ENCODE measurements around the gene ARID1B. TPM values are rescaled to one million over a fixed set of nuclear protein-coding genes. Genes with fewer than 3 reads are reported as not detected.

The ARID1B gene
- total and polyA plus RNA-seq, 10 of the 15 experiments (the other 5 are each of a cell fraction or from before 2014, with no cell fraction given): 24.7 to 133 (median 54.6) TPM

DNA sequence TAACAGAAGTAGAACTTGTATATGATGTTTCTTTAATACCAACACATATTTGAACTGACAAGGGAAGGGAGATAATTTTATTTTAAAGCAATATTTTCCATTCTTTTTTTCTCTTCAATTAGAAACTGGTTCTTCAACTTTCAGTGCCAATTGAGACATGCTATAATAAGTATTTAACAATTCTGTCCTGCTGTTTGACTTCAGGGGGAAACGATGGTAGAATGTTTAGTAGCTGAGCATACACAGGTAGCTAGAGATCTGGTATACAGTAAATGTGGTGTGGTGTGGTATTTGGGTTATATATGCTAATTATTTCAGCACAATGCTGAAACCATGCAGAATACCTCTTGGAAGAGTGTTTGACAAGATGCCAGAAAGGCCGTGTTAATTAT lies 156.9 kb downstream of the ARID1B start:
- H2AFZ ChIP-seq (ENCODE audit: control insufficient read depth, low read depth, low read length): no peak overlapping the region
- ChIA-PET SMC1A (ENCODE audit: uncharacterized antibody, unreplicated experiment) (interaction anchor here (1.0 to 6.2 kb wide), 13 partner anchors 9 to 369 kb away, joined by 3 to 42 read pairs (median 4); no protein-coding TSS in a partner anchor), RAD21 (ENCODE audit: unreplicated experiment) (interaction anchor here (0.8 to 3.2 kb wide), 7 partner anchors 20 to 369 kb away, joined by 3 to 15 read pairs (median 5); no protein-coding TSS in a partner anchor), POLR2A (interaction anchor here (1.1 kb wide), 1 partner anchor 10 kb away, joined by 5 read pairs; no protein-coding TSS in a partner anchor), CTCF (interaction anchor here (0.5 to 2.6 kb wide), 15 partner anchors 8 to 268 kb away, joined by 3 to 15 read pairs (median 4); no protein-coding TSS in a partner anchor)
- H3K9me3 ChIP-seq (replicated peaks; ENCODE audit: control insufficient read depth, insufficient read depth, low read length): no peaks in the 10 kb centered on the region
- WGBS (ENCODE audit: insufficient coverage, insufficient replicate concordance, low lambda C conversion rate, missing lambda C conversion rate): 91% methylated on average over 2 of the region's 2 CpGs
- no peak overlapping the region for H3K27ac ChIP-seq (ENCODE audit: control insufficient read depth, insufficient read depth)
- H3K79me2 ChIP-seq (ENCODE audit: control insufficient read depth, insufficient read depth, low read length): peaks cover 59% of the 10 kb centered on the region
- H3K36me3 ChIP-seq (ENCODE audit: control insufficient read depth in 2 of 2, insufficient read depth in 2 of 2, low read length in 1 of 2): 0 out of 4 replicates have a peak, but pooled peaks cover 0 to 3% of the 10 kb centered on the region in 2 experiments
- no peak for ATAC-seq
- H3K4me1 ChIP-seq (ENCODE audit: control insufficient read depth, insufficient read depth, low read length): no peaks in the 10 kb centered on the region
- no peak overlapping the region for H3K9ac ChIP-seq (ENCODE audit: control insufficient read depth, insufficient read depth, low read length)
- H3K27me3 ChIP-seq (replicated peaks in 1 of 2; ENCODE audit: control insufficient read depth in 2 of 2, insufficient read depth in 2 of 2, low read length in 1 of 2): no peaks in the 10 kb centered on the region
- no peak for DNase-seq (ENCODE audit: low read depth, low spot score)
- no TSS peak for BruUV-seq (replicated peaks)
- no peak overlapping the region for H3K4me3 ChIP-seq
- H4K20me1 ChIP-seq (ENCODE audit: control insufficient read depth, insufficient read depth): no peaks in the 10 kb centered on the region; the same call in 1 of the 2 replicates
- intact Hi-C loops (cut with micrococcal nuclease; ENCODE audit: unreplicated experiment): no loop called here
- TF ChIP-seq HDAC6 (IDR thresholded peaks at IDR 0.05; ENCODE audit: unreplicated experiment) (no peak), ESRRA (IDR thresholded peaks at IDR 0.05; ENCODE audit: low read length) (no peak)
- no peak for FAIRE-seq
- H3K4me2 ChIP-seq (ENCODE audit: control insufficient read depth, insufficient read depth): no peak overlapping the region
- in situ Hi-C loops (cut with MboI): no loop called here

DNA sequence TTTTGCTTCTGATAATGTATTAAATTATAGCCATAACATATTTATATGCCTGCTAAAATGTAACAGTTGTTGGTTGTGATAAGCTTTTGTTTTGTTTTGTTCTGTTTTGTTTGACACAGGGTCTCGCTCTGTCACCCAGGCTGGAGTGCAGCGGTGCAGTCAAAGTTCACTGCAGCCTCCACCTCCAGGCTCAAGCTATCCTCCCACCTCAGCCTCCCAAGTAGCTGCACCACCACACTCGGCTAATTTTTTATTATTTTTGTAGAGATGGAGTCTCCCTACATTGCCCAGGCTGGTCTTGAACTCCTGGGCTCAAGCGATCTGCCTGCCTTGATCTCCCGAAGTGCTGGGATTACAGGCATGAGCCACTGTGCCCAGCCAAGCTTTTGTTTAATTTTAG lies 157.8 kb downstream of the ARID1B start:
- FAIRE-seq (no peak), ATAC-seq (no peak), DNase-seq (ENCODE audit: low read depth, low spot score) (no peak)
- no peak overlapping the region for H3K4me3 ChIP-seq
- ChIA-PET RAD21 (ENCODE audit: unreplicated experiment) (interaction anchor here (0.7 to 1.6 kb wide), 4 partner anchors 10 to 152 kb away, joined by 3 read pairs; no protein-coding TSS in a partner anchor), SMC1A (ENCODE audit: uncharacterized antibody, unreplicated experiment) (interaction anchor here (0.5 to 6.2 kb wide), 15 partner anchors 8 to 1176 kb away, joined by 3 to 42 read pairs (median 4); no protein-coding TSS in a partner anchor), POLR2A (interaction anchor here (0.6 to 1.4 kb wide), 4 partner anchors 8 to 787 kb away, joined by 3 to 4 read pairs (median 4); no protein-coding TSS in a partner anchor), CTCF (interaction anchor here (0.8 to 2.6 kb wide), 6 partner anchors 16 to 152 kb away, joined by 3 to 10 read pairs (median 6); no protein-coding TSS in a partner anchor)
- H4K20me1 ChIP-seq (ENCODE audit: control insufficient read depth, insufficient read depth): no peaks in the 10 kb centered on the region; the same call in 1 of the 2 replicates
- H3K4me1 ChIP-seq (ENCODE audit: control insufficient read depth, insufficient read depth, low read length): no peaks in the 10 kb centered on the region
- H3K79me2 ChIP-seq (ENCODE audit: control insufficient read depth, insufficient read depth, low read length): peaks cover 55% of the 10 kb centered on the region
- H3K9ac ChIP-seq (ENCODE audit: control insufficient read depth, insufficient read depth, low read length): no peak overlapping the region
- H2AFZ ChIP-seq (ENCODE audit: control insufficient read depth, low read depth, low read length): no peak overlapping the region
- no peak overlapping the region for H3K27ac ChIP-seq (ENCODE audit: control insufficient read depth, insufficient read depth)
- in situ Hi-C loops (cut with MboI): no loop called here
- intact Hi-C loops (cut with micrococcal nuclease; ENCODE audit: unreplicated experiment): no loop called here
- BruUV-seq (replicated peaks): no TSS peak
- H3K9me3 ChIP-seq (replicated peaks; ENCODE audit: control insufficient read depth, insufficient read depth, low read length): no peaks in the 10 kb centered on the region
- 84% methylated on average over 5 of the region's 5 CpGs for WGBS (ENCODE audit: insufficient coverage, insufficient replicate concordance, low lambda C conversion rate, missing lambda C conversion rate)
- H3K4me2 ChIP-seq (ENCODE audit: control insufficient read depth, insufficient read depth): no peak overlapping the region
- H3K36me3 ChIP-seq (ENCODE audit: control insufficient read depth in 2 of 2, insufficient read depth in 2 of 2, low read length in 1 of 2): 0 out of 4 replicates have a peak, but pooled peaks cover 0 to 3% of the 10 kb centered on the region in 2 experiments
- H3K27me3 ChIP-seq (replicated peaks in 1 of 2; ENCODE audit: control insufficient read depth in 2 of 2, insufficient read depth in 2 of 2, low read length in 1 of 2): no peaks in the 10 kb centered on the region
- TF ChIP-seq CHD2 (IDR thresholded peaks at IDR 0.05; ENCODE audit: borderline replicate concordance, low read depth, low read length): no peak
- no peak for TF ChIP-seq HDAC6 (IDR thresholded peaks at IDR 0.05; ENCODE audit: unreplicated experiment)
- TF ChIP-seq, protein P1, sequence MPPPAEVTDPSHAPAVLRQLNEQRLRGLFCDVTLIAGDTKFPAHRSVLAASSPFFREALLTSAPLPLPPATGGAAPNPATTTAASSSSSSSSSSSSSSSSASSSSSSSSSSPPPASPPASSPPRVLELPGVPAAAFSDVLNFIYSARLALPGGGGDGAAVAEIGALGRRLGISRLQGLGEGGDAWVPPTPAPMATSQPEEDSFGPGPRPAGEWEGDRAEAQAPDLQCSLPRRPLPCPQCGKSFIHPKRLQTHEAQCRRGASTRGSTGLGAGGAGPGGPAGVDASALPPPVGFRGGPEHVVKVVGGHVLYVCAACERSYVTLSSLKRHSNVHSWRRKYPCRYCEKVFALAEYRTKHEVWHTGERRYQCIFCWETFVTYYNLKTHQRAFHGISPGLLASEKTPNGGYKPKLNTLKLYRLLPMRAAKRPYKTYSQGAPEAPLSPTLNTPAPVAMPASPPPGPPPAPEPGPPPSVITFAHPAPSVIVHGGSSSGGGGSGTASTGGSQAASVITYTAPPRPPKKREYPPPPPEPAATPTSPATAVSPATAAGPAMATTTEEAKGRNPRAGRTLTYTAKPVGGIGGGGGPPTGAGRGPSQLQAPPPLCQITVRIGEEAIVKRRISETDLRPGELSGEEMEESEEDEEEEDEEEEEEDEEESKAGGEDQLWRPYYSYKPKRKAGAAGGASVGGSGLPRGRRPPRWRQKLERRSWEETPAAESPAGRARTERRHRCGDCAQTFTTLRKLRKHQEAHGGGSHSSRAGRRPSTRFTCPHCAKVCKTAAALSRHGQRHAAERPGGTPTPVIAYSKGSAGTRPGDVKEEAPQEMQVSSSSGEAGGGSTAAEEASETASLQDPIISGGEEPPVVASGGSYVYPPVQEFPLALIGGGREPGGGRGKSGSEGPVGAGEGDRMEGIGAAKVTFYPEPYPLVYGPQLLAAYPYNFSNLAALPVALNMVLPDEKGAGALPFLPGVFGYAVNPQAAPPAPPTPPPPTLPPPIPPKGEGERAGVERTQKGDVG (CRISPR knock-in tag; IDR thresholded peaks at IDR 0.05): no peak
- TF ChIP-seq, protein P2, sequence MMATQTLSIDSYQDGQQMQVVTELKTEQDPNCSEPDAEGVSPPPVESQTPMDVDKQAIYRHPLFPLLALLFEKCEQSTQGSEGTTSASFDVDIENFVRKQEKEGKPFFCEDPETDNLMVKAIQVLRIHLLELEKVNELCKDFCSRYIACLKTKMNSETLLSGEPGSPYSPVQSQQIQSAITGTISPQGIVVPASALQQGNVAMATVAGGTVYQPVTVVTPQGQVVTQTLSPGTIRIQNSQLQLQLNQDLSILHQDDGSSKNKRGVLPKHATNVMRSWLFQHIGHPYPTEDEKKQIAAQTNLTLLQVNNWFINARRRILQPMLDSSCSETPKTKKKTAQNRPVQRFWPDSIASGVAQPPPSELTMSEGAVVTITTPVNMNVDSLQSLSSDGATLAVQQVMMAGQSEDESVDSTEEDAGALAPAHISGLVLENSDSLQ (IDR thresholded peaks at IDR 0.05): no peak
- no peak for TF ChIP-seq CBFB (IDR thresholded peaks at IDR 0.05; ENCODE audit: low read depth)
- TF ChIP-seq CREB1 (IDR thresholded peaks at IDR 0.05; ENCODE audit: low read depth): no peak
- TF ChIP-seq, protein P3, sequence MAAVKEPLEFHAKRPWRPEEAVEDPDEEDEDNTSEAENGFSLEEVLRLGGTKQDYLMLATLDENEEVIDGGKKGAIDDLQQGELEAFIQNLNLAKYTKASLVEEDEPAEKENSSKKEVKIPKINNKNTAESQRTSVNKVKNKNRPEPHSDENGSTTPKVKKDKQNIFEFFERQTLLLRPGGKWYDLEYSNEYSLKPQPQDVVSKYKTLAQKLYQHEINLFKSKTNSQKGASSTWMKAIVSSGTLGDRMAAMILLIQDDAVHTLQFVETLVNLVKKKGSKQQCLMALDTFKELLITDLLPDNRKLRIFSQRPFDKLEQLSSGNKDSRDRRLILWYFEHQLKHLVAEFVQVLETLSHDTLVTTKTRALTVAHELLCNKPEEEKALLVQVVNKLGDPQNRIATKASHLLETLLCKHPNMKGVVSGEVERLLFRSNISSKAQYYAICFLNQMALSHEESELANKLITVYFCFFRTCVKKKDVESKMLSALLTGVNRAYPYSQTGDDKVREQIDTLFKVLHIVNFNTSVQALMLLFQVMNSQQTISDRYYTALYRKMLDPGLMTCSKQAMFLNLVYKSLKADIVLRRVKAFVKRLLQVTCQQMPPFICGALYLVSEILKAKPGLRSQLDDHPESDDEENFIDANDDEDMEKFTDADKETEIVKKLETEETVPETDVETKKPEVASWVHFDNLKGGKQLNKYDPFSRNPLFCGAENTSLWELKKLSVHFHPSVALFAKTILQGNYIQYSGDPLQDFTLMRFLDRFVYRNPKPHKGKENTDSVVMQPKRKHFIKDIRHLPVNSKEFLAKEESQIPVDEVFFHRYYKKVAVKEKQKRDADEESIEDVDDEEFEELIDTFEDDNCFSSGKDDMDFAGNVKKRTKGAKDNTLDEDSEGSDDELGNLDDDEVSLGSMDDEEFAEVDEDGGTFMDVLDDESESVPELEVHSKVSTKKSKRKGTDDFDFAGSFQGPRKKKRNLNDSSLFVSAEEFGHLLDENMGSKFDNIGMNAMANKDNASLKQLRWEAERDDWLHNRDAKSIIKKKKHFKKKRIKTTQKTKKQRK (IDR thresholded peaks at IDR 0.05; ENCODE audit: low read depth, low read length): no peak

All from GM12878 (cell line).